A549 (cell line): Measurements from ENCODE around the gene ATMIN. TPM values are rescaled to one million over a fixed set of nuclear protein-coding genes. Genes with fewer than 3 reads are reported as not detected.

ENCODE experiments used
- ATAC-seq, 2 experiments: fragments of 200-7000 bp in 1 of 2; fragments of >200 bp in 1 of 2; cut with Nextera tagmentation in 1 of 2; cut with Tn5 transposase in 1 of 2; 3 replicates each; pipeline versions ENCODE4 v1.8.0 to v1.9.1; 2018 to 2020; ENCODE audit warnings: mild to moderate bottlenecking in 1 of 2, moderate library complexity in 1 of 2
- CTCF ChIA-PET: fragments of 300-600 bp; sonication (Branson Sonifier 250); formaldehyde crosslinking; extraction: SDS; loops from one replicate; lab custom pipeline; 2021; ENCODE audit warnings: antibody characterized with exemption, inconsistent platforms; lab: Yijun Ruan, JAX
- POLR2A ChIA-PET: fragments of 350-600 bp; formaldehyde crosslinking; extraction: SDS; loops from one replicate; lab custom pipeline; 2021; ENCODE audit warnings: antibody characterized with exemption, inconsistent platforms; lab: Yijun Ruan, JAX
- DNase-seq, 2 experiments: peaks; one replicate each; pipeline versions ENCODE4 v3.0.0 to v3.0.0-alpha.2; 2011 to 2016; ENCODE audit warnings: low read depth in 1 of 2, low spot score in 1 of 2
- FAIRE-seq: peaks from 2 replicates; lab custom pipeline; 2011; peaks lifted over from hg19 to GRCh38; lab: Jason Lieb, UNC
- H3K27ac ChIP-seq, 2 experiments: fragments of >200 bp; sonication (Bioruptor Twin); formaldehyde crosslinking; 3 replicates each; pipeline ENCODE4 v1.5.1; 2016 to 2017
- H3K4me1 ChIP-seq: fragments of >200 bp; sonication (Bioruptor Twin); formaldehyde crosslinking; 3 replicates; pipeline ENCODE4 v1.6.1; 2016
- H3K4me2 ChIP-seq: fragments of >200 bp; sonication (Bioruptor Twin); formaldehyde crosslinking; 3 replicates; pipeline ENCODE4 v1.6.1; 2016
- H3K4me3 ChIP-seq: fragments of >200 bp; sonication (Bioruptor Twin); formaldehyde crosslinking; 3 replicates; pipeline ENCODE4 v1.5.1; 2016
- H3K9me3 ChIP-seq: fragments of >200 bp; sonication (Bioruptor Twin); formaldehyde crosslinking; 3 replicates; pipeline ENCODE4 v1.6.1; 2016
- CEBPB ChIP-seq, 2 experiments: fragments of >200 bp in 1 of 2; sonication (Bioruptor Twin) in 1 of 2; formaldehyde crosslinking in 1 of 2; IDR thresholded peaks; 2 replicates each; pipeline ENCODE4 v1.6.1; 2012 to 2016
- EHF ChIP-seq: fragments of 250-450 bp; sonication (Bioruptor Pico); IDR thresholded peaks from 2 replicates; pipeline ENCODE4 v1.5.0; 2020; ENCODE audit warnings: mild to moderate bottlenecking
- FOXS1 ChIP-seq: fragments of 250-450 bp; sonication (Bioruptor Pico); IDR thresholded peaks from 2 replicates; pipeline ENCODE4 v1.5.0; 2020; ENCODE audit warnings: mild to moderate bottlenecking, moderate library complexity
- HEYL ChIP-seq: fragments of 250-450 bp; sonication (Bioruptor Pico); IDR thresholded peaks from 2 replicates; pipeline ENCODE4 v1.8.0; 2021; ENCODE audit warnings: mild to moderate bottlenecking, moderate library complexity
- HOXA7 ChIP-seq: fragments of 250-450 bp; sonication (Bioruptor Pico); IDR thresholded peaks from 2 replicates; pipeline ENCODE4 v1.5.0; 2020; ENCODE audit warnings: mild to moderate bottlenecking, moderate library complexity
- HOXB13 ChIP-seq: fragments of 250-450 bp; sonication (Bioruptor Pico); IDR thresholded peaks from 2 replicates; pipeline ENCODE4 v1.5.0; 2020; ENCODE audit warnings: low read depth, mild to moderate bottlenecking, moderate library complexity
- KDM5A ChIP-seq: fragments of 200-600 bp; sonication (generic); IDR thresholded peaks from 2 replicates; pipeline ENCODE4 v1.6.1; 2016; ENCODE audit warnings: antibody characterized with exemption, mild to moderate bottlenecking
- MAFK ChIP-seq: fragments of 450-650 bp; IDR thresholded peaks from 2 replicates; pipeline ENCODE4 v1.6.1; 2014; ENCODE audit not compliant: partially characterized antibody
- NFE2L2 ChIP-seq: fragments of 150-350 bp; conservative IDR thresholded peaks from 2 replicates; pipeline ENCODE4 v1.6.1; 2014; ENCODE audit warnings: low read length
- NR3C1 ChIP-seq: fragments of >200 bp; sonication (Bioruptor Twin); formaldehyde crosslinking; IDR thresholded peaks from 3 replicates; pipeline ENCODE4 v1.6.1; 2017
- PHF8 ChIP-seq: fragments of 200-600 bp; sonication (generic); IDR thresholded peaks from 2 replicates; pipeline ENCODE4 v1.6.1; 2016; ENCODE audit warnings: low read depth, mild to moderate bottlenecking, antibody characterized with exemption, moderate library complexity, borderline replicate concordance
- SMC3 ChIP-seq: fragments of >200 bp; sonication (Bioruptor Twin); formaldehyde crosslinking; IDR thresholded peaks from 3 replicates; pipeline ENCODE4 v1.6.1; 2018; ENCODE audit warnings: inconsistent platforms
- SREBF2 ChIP-seq: fragments of 450-650 bp; IDR thresholded peaks from 2 replicates; pipeline ENCODE4 v1.6.1; 2014; ENCODE audit warnings: mild to moderate bottlenecking, moderate library complexity
- TFCP2L1 ChIP-seq: fragments of 250-450 bp; sonication (Bioruptor Pico); IDR thresholded peaks from 2 replicates; pipeline ENCODE4 v1.5.0; 2021; ENCODE audit warnings: mild to moderate bottlenecking
- TP53 ChIP-seq: fragments of 250-450 bp; sonication (Bioruptor Pico); IDR thresholded peaks from 2 replicates; pipeline ENCODE4 v1.5.0; 2021; ENCODE audit warnings: mild to moderate bottlenecking, moderate library complexity
- ZFP36 ChIP-seq: fragments of 450-650 bp; IDR thresholded peaks from 2 replicates; pipeline ENCODE4 v1.6.1; 2014; ENCODE audit warnings: borderline replicate concordance; ENCODE audit not compliant: partially characterized antibody
- ZSCAN20 ChIP-seq: fragments of 250-450 bp; sonication (Bioruptor Pico); IDR thresholded peaks from 2 replicates; pipeline ENCODE4 v1.8.0; 2022; ENCODE audit warnings: mild to moderate bottlenecking, moderate library complexity
- WGBS: methylation state at CpG from one replicate; pipeline ENCODE4 v1.1.6; 2017; ENCODE audit errors: missing lambda C conversion rate; 5-methylcytosine and 5-hydroxymethylcytosine counted together
- polyA plus RNA-seq, 4 experiments: library from polyadenylated mRNA; depleted of rRNA in 3 of 4; stranded (reverse); fragments of >200 nt; fragmentation: RNase III in 1 of 4; extraction: RNeasy Plus Mini Kit Qiagen cat#74134 plus additional on column Dnase treatment in 1 of 4; gene quantifications; 2 replicates in 3 of 4; 3 replicates in 1 of 4; pipeline ENCODE4 v1.2.3, GENCODE V29; 2011 to 2017
- TF ChIP-seq, protein P1 (sequence below): fragments of >200 bp; sonication (Bioruptor Twin); formaldehyde crosslinking; IDR thresholded peaks from 3 replicates; pipeline ENCODE4 v1.5.1; 2016
- TF ChIP-seq, protein P2 (sequence below): IDR thresholded peaks from 2 replicates; pipeline ENCODE4 v1.6.1; 2012

Gene ATMIN
- polyA plus RNA-seq, 2 of the 4 experiments (the other 2 are of a cell fraction), result 26.2 to 50.4 TPM

DNA sequence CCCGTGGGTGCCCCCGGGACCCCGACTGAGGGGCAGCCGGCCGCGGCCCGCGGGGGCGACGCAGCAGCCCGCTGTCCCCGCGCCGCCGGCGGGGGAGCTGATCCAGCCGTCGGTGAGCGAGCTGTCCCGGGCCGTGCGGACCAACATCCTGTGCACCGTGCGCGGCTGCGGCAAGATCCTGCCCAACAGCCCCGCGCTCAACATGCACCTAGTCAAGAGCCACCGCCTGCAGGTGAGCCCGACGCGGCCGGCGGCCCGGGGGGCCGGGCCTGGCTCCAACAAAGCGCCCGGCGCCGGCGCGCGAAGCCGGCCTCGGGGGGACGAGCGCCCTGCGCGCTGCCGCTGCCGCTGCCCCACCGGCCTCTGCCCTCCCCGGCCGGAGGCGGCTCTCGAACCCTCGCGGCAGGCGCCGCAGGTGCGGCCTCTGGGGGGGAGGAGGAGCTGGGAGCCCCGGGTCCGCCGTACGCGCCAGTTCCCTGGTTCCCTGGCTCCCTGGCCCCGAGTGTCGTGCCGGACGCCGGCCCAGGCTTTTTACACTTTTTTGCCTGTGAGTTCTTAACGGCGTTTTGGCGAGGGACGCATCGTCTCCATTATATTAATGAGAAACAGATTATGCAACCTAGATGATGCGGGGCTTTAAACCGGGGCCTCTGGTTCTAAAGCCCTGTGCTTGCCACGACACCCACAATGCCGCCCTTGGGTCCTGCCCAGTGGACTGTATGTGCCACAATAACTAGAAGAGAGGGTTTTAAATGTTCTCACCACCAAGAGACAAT lies 521 bp downstream of the ATMIN start:
- DNase-seq (peak; percentile 23 to 25), ATAC-seq (peak; percentile 46 to 74), FAIRE-seq (no peak)
- H3K4me3 ChIP-seq, result peak overlapping the region; percentile 94
- H3K4me2 ChIP-seq, result peak overlapping the region; percentile 97
- ChIA-PET CTCF (interaction anchor here (0.6 to 3.2 kb wide), 52 partner anchors 10 to 719 kb away, joined by 3 to 38 read pairs (median 4); partner anchors contain the start of genes BCO1, C16orf46, CENPN and CMC2), POLR2A (interaction anchor here (0.5 to 1.3 kb wide), 5 partner anchors 26 to 81 kb away, joined by 3 to 14 read pairs (median 3); partner anchors contain the start of gene C16orf46)
- H3K4me1 ChIP-seq, result peaks cover 9% of the 10 kb centered on the region; the same call in 1 of the 3 replicates
- peak overlapping the region; percentile 86 to 96 for H3K27ac ChIP-seq
- WGBS, result 1% methylated on average over 33 of the region's 80 CpGs
- no peaks in the 10 kb centered on the region for H3K9me3 ChIP-seq
- TF ChIP-seq HEYL (no peak), CEBPB (IDR thresholded peaks at IDR 0.05) (no peak), ZFP36 (no peak), PHF8 (no peak), SREBF2 (no peak), TP53 (CRISPR knock-in tag) (no peak), SMC3 (no peak), KDM5A (no peak), NR3C1 (no peak), FOXS1 (no peak), EHF (CRISPR knock-in tag) (no peak), HOXA7 (CRISPR knock-in tag) (no peak), TFCP2L1 (CRISPR knock-in tag) (no peak), HOXB13 (CRISPR knock-in tag) (no peak)
- TF ChIP-seq, protein P1, sequence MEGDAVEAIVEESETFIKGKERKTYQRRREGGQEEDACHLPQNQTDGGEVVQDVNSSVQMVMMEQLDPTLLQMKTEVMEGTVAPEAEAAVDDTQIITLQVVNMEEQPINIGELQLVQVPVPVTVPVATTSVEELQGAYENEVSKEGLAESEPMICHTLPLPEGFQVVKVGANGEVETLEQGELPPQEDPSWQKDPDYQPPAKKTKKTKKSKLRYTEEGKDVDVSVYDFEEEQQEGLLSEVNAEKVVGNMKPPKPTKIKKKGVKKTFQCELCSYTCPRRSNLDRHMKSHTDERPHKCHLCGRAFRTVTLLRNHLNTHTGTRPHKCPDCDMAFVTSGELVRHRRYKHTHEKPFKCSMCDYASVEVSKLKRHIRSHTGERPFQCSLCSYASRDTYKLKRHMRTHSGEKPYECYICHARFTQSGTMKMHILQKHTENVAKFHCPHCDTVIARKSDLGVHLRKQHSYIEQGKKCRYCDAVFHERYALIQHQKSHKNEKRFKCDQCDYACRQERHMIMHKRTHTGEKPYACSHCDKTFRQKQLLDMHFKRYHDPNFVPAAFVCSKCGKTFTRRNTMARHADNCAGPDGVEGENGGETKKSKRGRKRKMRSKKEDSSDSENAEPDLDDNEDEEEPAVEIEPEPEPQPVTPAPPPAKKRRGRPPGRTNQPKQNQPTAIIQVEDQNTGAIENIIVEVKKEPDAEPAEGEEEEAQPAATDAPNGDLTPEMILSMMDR, result no peak
- TF ChIP-seq, protein P2, sequence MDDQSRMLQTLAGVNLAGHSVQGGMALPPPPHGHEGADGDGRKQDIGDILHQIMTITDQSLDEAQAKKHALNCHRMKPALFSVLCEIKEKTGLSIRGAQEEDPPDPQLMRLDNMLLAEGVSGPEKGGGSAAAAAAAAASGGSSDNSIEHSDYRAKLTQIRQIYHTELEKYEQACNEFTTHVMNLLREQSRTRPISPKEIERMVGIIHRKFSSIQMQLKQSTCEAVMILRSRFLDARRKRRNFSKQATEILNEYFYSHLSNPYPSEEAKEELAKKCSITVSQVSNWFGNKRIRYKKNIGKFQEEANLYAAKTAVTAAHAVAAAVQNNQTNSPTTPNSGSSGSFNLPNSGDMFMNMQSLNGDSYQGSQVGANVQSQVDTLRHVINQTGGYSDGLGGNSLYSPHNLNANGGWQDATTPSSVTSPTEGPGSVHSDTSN, result no peak
- TF ChIP-seq, all 56 proteins: peak for 0

- peak overlapping the region; percentile 86 to 96 for H3K27ac ChIP-seq
- peaks cover 9% of the 10 kb centered on the region; the same call in 1 of the 3 replicates for H3K4me1 ChIP-seq
- CTCF ChIA-PET, result interaction anchor here (0.6 to 3.2 kb wide), 21 partner anchors 9 to 718 kb away, joined by 3 to 38 read pairs (median 5); partner anchors contain the start of genes CENPN and CMC2
- FAIRE-seq (no peak), ATAC-seq (no peak; a peak in 1 of 6 replicates), DNase-seq (peak in 1 of 2 experiments; percentile 8)
- TF ChIP-seq MAFK (peak; percentile 42), NFE2L2 (peak; percentile 50), ZSCAN20 (no peak)
- H3K4me2 ChIP-seq, result peak overlapping the region; percentile 97
- 32% methylated on average over 10 of the region's 10 CpGs for WGBS
- POLR2A ChIA-PET, result interaction anchor here (0.5 to 1.3 kb wide), 3 partner anchors 27 to 81 kb away, joined by 3 to 14 read pairs (median 3); partner anchors contain the start of gene C16orf46
- peak overlapping the region; percentile 94 for H3K4me3 ChIP-seq
- no peaks in the 10 kb centered on the region for H3K9me3 ChIP-seq
Observed at GRCh38 chr16:81036751-81037350, 1.2 kb downstream of the ATMIN start.

DNA sequence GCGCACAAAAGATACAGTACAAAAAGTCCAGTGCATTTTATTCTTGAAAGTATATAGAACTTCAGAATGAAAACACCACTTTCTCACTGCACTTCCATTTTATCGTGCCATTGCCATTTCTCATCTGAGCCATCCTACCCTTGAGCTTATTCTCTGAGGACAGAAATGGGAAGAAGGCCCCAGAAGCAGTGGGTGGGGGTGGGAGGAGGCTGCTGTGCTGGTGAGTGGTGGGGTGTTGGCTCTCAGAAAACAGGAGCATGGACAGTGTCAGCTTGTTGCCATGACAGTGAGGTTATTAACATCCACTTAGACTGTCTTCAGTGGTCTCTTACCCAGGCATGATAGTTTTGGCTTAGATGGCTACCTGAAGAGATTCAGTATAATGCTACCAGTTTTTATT lies 4.5 kb downstream of the ATMIN start:
- ATAC-seq (no peak), DNase-seq (no peak), FAIRE-seq (no peak)
- Histone ChIP-seq H3K9me3 (no peaks in the 10 kb centered on the region), H3K4me1 (peaks cover 9% of the 10 kb centered on the region; the same call in 1 of the 3 replicates), H3K4me3 (no peak overlapping the region), H3K4me2 (no peak overlapping the region), H3K27ac (no peak overlapping the region)
- no peak for TF ChIP-seq MAFK
- ChIA-PET POLR2A (no interaction called here), CTCF (interaction anchor here (1.5 kb wide), 1 partner anchor 9 kb away, joined by 4 read pairs; no protein-coding TSS in a partner anchor)
- 97% methylated on average over 2 of the region's 2 CpGs for WGBS
